ENCODE results near the gene ADAMTS16. TPM values are rescaled to one million over a fixed set of nuclear protein-coding genes. Genes with fewer than 3 reads are reported as not detected.

The ADAMTS16 gene
- total and polyA plus RNA-seq, 2 donors (not counting 3 experiments of a cell fraction or from before 2014, with no cell fraction given): not detected

DNA sequence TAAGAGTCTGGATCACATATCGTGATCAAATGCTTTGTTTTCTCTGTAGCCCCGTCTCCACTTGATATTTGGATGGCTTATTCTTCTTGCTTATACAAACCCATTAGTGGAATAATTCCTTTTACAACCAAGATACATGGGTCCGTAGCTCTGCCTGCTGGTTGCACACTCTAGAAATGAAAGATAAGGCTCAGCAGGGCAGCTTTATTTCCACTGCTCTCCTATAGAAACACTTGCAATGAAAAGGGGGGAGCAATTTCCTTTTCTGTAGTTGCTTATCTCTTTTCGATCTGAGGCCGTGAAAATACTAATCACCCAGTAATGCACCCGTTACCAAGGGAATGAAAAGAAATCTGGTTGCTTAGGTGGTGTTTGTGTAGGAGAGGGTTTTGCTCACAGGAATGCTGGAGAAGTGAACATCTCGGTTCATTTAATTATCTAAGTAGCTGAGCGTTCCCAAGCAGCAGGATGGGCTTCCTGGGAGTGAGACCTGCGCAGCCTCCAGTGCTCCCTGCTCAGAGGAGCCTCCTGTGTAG is 131.7 kb downstream of the ADAMTS16 start:
- Histone ChIP-seq H3K9me3 (replicated peaks; ENCODE audit: control insufficient read depth, insufficient read depth, low read length) (no peaks in the 10 kb centered on the region), H3K4me2 (ENCODE audit: insufficient read depth, low read length) (no peak overlapping the region), H3K36me3 (ENCODE audit: control insufficient read depth in 2 of 2, extremely low read depth in 1 of 2, insufficient read depth in 2 of 2, low read length in 2 of 2) (no peaks in the 10 kb centered on the region), H3K79me2 (ENCODE audit: control insufficient read depth, insufficient read depth, low read length) (no peaks in the 10 kb centered on the region), H4K20me1 (replicated peaks; ENCODE audit: control insufficient read depth, extremely low read depth, insufficient read depth, low read length) (no peaks in the 10 kb centered on the region), H3K4me3 (replicated peaks in 1 of 3; ENCODE audit: insufficient read depth in 1 of 3, low read depth in 1 of 3, low read length in 3 of 3) (no peak overlapping the region), H3K9ac (replicated peaks; ENCODE audit: extremely low read depth, insufficient read depth, low read length) (no peak overlapping the region), H3K27me3 (ENCODE audit: control insufficient read depth in 2 of 2, insufficient read depth in 2 of 2, low read length in 2 of 2) (no peaks in the 10 kb centered on the region), H3K4me1 (ENCODE audit: control insufficient read depth, extremely low read depth, insufficient read depth, low read length) (no peaks in the 10 kb centered on the region), H2AFZ (ENCODE audit: low read depth, low read length) (no peak overlapping the region), H3K27ac (ENCODE audit: insufficient read depth, low read depth, low read length) (peak overlapping the region; percentile 7), H3K9me1 (replicated peaks; ENCODE audit: control insufficient read depth, extremely low read depth, insufficient read depth, low read length) (no peaks in the 10 kb centered on the region)
- DNase-seq (ENCODE audit: low read depth, low spot score): no peak
- no TSS peak for BruUV-seq (replicated peaks)
- peak; percentile 69 for TF ChIP-seq GATA2 (IDR thresholded peaks at IDR 0.05; ENCODE audit: insufficient read depth, insufficient read length, low read depth, low read length)
- TF ChIP-seq POLR2A (IDR thresholded peaks at IDR 0.05; ENCODE audit: low read depth, low read length): no peak
- TF ChIP-seq, protein P1, sequence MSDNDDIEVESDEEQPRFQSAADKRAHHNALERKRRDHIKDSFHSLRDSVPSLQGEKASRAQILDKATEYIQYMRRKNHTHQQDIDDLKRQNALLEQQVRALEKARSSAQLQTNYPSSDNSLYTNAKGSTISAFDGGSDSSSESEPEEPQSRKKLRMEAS (IDR thresholded peaks at IDR 0.05; ENCODE audit: insufficient read depth, insufficient read length): no peak
- TF ChIP-seq POLR2AphosphoS5 (IDR thresholded peaks at IDR 0.05; ENCODE audit: insufficient read depth, low read depth, low read length): no peak
- TF ChIP-seq, protein P2, sequence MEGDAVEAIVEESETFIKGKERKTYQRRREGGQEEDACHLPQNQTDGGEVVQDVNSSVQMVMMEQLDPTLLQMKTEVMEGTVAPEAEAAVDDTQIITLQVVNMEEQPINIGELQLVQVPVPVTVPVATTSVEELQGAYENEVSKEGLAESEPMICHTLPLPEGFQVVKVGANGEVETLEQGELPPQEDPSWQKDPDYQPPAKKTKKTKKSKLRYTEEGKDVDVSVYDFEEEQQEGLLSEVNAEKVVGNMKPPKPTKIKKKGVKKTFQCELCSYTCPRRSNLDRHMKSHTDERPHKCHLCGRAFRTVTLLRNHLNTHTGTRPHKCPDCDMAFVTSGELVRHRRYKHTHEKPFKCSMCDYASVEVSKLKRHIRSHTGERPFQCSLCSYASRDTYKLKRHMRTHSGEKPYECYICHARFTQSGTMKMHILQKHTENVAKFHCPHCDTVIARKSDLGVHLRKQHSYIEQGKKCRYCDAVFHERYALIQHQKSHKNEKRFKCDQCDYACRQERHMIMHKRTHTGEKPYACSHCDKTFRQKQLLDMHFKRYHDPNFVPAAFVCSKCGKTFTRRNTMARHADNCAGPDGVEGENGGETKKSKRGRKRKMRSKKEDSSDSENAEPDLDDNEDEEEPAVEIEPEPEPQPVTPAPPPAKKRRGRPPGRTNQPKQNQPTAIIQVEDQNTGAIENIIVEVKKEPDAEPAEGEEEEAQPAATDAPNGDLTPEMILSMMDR (IDR thresholded peaks at IDR 0.05; ENCODE audit: extremely low read depth in 1 of 2, insufficient read depth in 1 of 2, low read depth in 1 of 2, low read length in 2 of 2): no peak
- no peak for TF ChIP-seq EZH2 (IDR thresholded peaks at IDR 0.05; ENCODE audit: borderline replicate concordance, low read depth, low read length, severe bottlenecking)
- no peak for TF ChIP-seq MYC (IDR thresholded peaks at IDR 0.05; ENCODE audit: low read depth, low read length)
- TF ChIP-seq FOS (IDR thresholded peaks at IDR 0.05; ENCODE audit: borderline replicate concordance, insufficient read depth, low read length): no peak
- TF ChIP-seq JUN (IDR thresholded peaks at IDR 0.05; ENCODE audit: borderline replicate concordance, insufficient read depth, insufficient read length, low read depth): no peak
- FAIRE-seq: no peak
- dilution Hi-C loops (cut with MboI; ENCODE audit: extremely low pct_ligation_motif_present, low sequenced_read_pairs) (no loop called here), intact Hi-C loops (cut with micrococcal nuclease) (no loop called here)
- POLR2A ChIA-PET: no interaction called here
- CTCF ChIA-PET: no interaction called here

All from endothelial cell of umbilical vein (primary cell).